IMR-90 (cell line): ENCODE data around the gene FMN1. TPM values are rescaled to one million over a fixed set of nuclear protein-coding genes. Genes with fewer than 3 reads are reported as not detected.
A peak's percentile ranks its signal among the peaks of the same experiment; 100 is the strongest.

ENCODE experiments used
- ATAC-seq: fragments of 200-7000 bp; cut with Tn5 transposase; 2 replicates; pipeline ENCODE4 v1.9.1; 2020; ENCODE audit warnings: low read depth, mild to moderate bottlenecking, moderate library complexity
- BruUV-seq: library from RNA; stranded (reverse); fragments of 400-500 nt; replicated peaks from 2 replicates; lab custom pipeline; 2021; lab: Mats Ljungman, UMichigan
- CTCF ChIA-PET: fragments of 300-600 bp; formaldehyde crosslinking; extraction: SDS; loops from one replicate; lab custom pipeline; 2021; ENCODE audit warnings: antibody characterized with exemption; lab: Yijun Ruan, JAX
- POLR2A ChIA-PET: fragments of 300-600 bp; sonication (Branson Sonifier 250); formaldehyde crosslinking; loops from one replicate; lab custom pipeline; 2022; ENCODE audit warnings: antibody characterized with exemption; ENCODE audit not compliant: unreplicated experiment; lab: Charles Lee
- DNase-seq: peaks from one replicate; pipeline ENCODE4 v3.0.0; 2013
- H2AFZ ChIP-seq: replicated peaks from 2 replicates; pipeline ENCODE3; 2013; ENCODE audit warnings: low read length, mild to moderate bottlenecking; ENCODE audit not compliant: poor library complexity
- H2AK5ac ChIP-seq: 2 replicates; pipeline ENCODE4 v1.6.1; 2013; ENCODE audit warnings: low read depth, low read length, inconsistent platforms
- H2AK9ac ChIP-seq: replicated peaks from 2 replicates; pipeline ENCODE3; 2013; ENCODE audit warnings: mild to moderate bottlenecking, low read depth, low read length, moderate library complexity; ENCODE audit not compliant: poor library complexity
- H2BK120ac ChIP-seq: 2 replicates; pipeline ENCODE4 v1.6.1; 2013; ENCODE audit warnings: low read depth, low read length, inconsistent platforms
- H2BK15ac ChIP-seq: 3 replicates; pipeline ENCODE4 v1.6.1; 2013; ENCODE audit warnings: low read depth, low read length, inconsistent platforms
- H2BK20ac ChIP-seq: 2 replicates; pipeline ENCODE4 v1.6.1; 2013; ENCODE audit warnings: low read depth, mild to moderate bottlenecking, inconsistent platforms, low read length, moderate library complexity
- H2BK5ac ChIP-seq: 2 replicates; pipeline ENCODE4 v1.6.1; 2013; ENCODE audit warnings: mild to moderate bottlenecking, low read depth, low read length, inconsistent platforms; ENCODE audit not compliant: poor library complexity, severe bottlenecking
- H3K14ac ChIP-seq: replicated peaks from 2 replicates; pipeline ENCODE4 v1.6.1; 2013; ENCODE audit warnings: low read depth, low read length, inconsistent platforms
- H3K18ac ChIP-seq: 2 replicates; pipeline ENCODE4 v1.6.1; 2013; ENCODE audit warnings: low read depth, low read length, control low read depth
- H3K23ac ChIP-seq: 2 replicates; pipeline ENCODE4 v1.6.1; 2013; ENCODE audit warnings: low read depth, low read length, inconsistent platforms
- H3K27ac ChIP-seq: 2 replicates; pipeline ENCODE4 v1.5.1; 2013; ENCODE audit warnings: mild to moderate bottlenecking, control low read depth, low read length; ENCODE audit not compliant: insufficient read depth
- H3K27me3 ChIP-seq: 2 replicates; pipeline ENCODE4 v1.6.1; 2013; ENCODE audit warnings: low read length; ENCODE audit not compliant: control insufficient read depth, insufficient read depth
- H3K36me3 ChIP-seq: 2 replicates; pipeline ENCODE4 v1.6.1; 2013; ENCODE audit warnings: low read length, mixed read lengths; ENCODE audit not compliant: control insufficient read depth, insufficient read depth
- H3K4ac ChIP-seq: 2 replicates; pipeline ENCODE4 v1.6.1; 2013; ENCODE audit warnings: low read depth, low read length, inconsistent platforms
- H3K4me1 ChIP-seq: 2 replicates; pipeline ENCODE4 v1.6.1; 2013; ENCODE audit warnings: low read length, mixed read lengths; ENCODE audit not compliant: control insufficient read depth, insufficient read depth
- H3K4me2 ChIP-seq: 2 replicates; pipeline ENCODE4 v1.6.1; 2013; ENCODE audit warnings: low read depth, mild to moderate bottlenecking, control low read depth, low read length, moderate library complexity
- H3K4me3 ChIP-seq: 2 replicates; pipeline ENCODE4 v1.5.1; 2013; ENCODE audit warnings: low read depth, mild to moderate bottlenecking, control low read depth, low read length, moderate library complexity; ENCODE audit not compliant: insufficient read depth
- H3K56ac ChIP-seq: 2 replicates; pipeline ENCODE4 v1.6.1; 2013; ENCODE audit warnings: low read length, inconsistent platforms; ENCODE audit not compliant: insufficient read depth; ENCODE audit errors: extremely low read depth
- H3K79me1 ChIP-seq, 2 experiments: 2 replicates each; pipeline ENCODE4 v1.6.1; 2013; ENCODE audit warnings: low read length in 2 of 2, inconsistent platforms in 1 of 2, low read depth in 1 of 2
- H3K9ac ChIP-seq: 2 replicates; pipeline ENCODE4 v1.6.1; 2013; ENCODE audit warnings: low read depth, low read length, control low read depth
- H3K9me1 ChIP-seq: 2 replicates; pipeline ENCODE4 v1.6.1; 2013; ENCODE audit warnings: low read length, inconsistent platforms; ENCODE audit not compliant: insufficient read depth
- H3K9me3 ChIP-seq: 2 replicates; pipeline ENCODE4 v1.6.1; 2013; ENCODE audit warnings: low read length; ENCODE audit not compliant: control insufficient read depth, insufficient read depth
- H4K20me1 ChIP-seq: 2 replicates; pipeline ENCODE4 v1.6.1; 2013; ENCODE audit warnings: low read length, inconsistent platforms; ENCODE audit not compliant: insufficient read depth
- H4K5ac ChIP-seq: 2 replicates; pipeline ENCODE4 v1.6.1; 2013; ENCODE audit warnings: mild to moderate bottlenecking, low read depth, low read length, control low read depth
- H4K8ac ChIP-seq, 2 experiments: 2 replicates each; pipeline ENCODE4 v1.6.1; 2013; ENCODE audit warnings: low read depth in 2 of 2, low read length in 2 of 2, control low read depth in 1 of 2, inconsistent platforms in 1 of 2
- H4K91ac ChIP-seq: 2 replicates; pipeline ENCODE4 v1.6.1; 2013; ENCODE audit warnings: low read depth, low read length, inconsistent platforms; ENCODE audit not compliant: insufficient read depth
- FOS ChIP-seq: fragments of 150-350 bp; IDR thresholded peaks from 2 replicates; pipeline ENCODE4 v1.6.1; 2016; ENCODE audit warnings: low read depth, low read length
- POLR2A ChIP-seq: IDR thresholded peaks from 2 replicates; pipeline ENCODE4 v1.6.1; 2012; ENCODE audit warnings: mild to moderate bottlenecking, low read depth, low read length
- USF2 ChIP-seq: fragments of 150-350 bp; IDR thresholded peaks from 2 replicates; pipeline ENCODE4 v1.6.1; 2017; ENCODE audit warnings: mild to moderate bottlenecking, antibody characterized with exemption, low read length, low read depth
- WGBS, 2 experiments: methylation state at CpG; one replicate each; pipeline versions ENCODE4 v1.1.5 to v1.1.7; 2013; ENCODE audit warnings: missing lambda C conversion rate in 2 of 2; ENCODE audit not compliant: insufficient read length in 1 of 2; ENCODE audit errors: extremely low coverage in 2 of 2; 5-methylcytosine and 5-hydroxymethylcytosine counted together
- dilution Hi-C: fragments of 300-500 bp; cut with HindIII; formaldehyde crosslinking; loops from one replicate; pipeline ENCODE4 v1.14.3; 2018; ENCODE audit warnings: low sequenced_read_pairs; ENCODE audit not compliant: unreplicated experiment
- in situ Hi-C: fragments of 300-500 bp; cut with MboI; formaldehyde crosslinking; loops from 3 replicates; pipeline ENCODE4 v1.14.3; 2019; ENCODE audit warnings: low sequenced_read_pairs, inconsistent platforms, mixed read lengths
- intact Hi-C: fragments of 100-400 bp; cut with micrococcal nuclease; formaldehyde crosslinking; loops from 2 replicates; pipeline ENCODE4 v1.10.0; 2022
- polyA plus RNA-seq, 3 experiments: library from polyadenylated mRNA; depleted of rRNA; stranded (reverse); fragments of >200 nt; gene quantifications; 2 replicates each; pipeline ENCODE4 v1.2.3, GENCODE V29; 2012; ENCODE audit warnings: low replicate concordance in 1 of 3
- total RNA-seq: library from RNA; depleted of rRNA; stranded (reverse); fragments of >200 nt; gene quantifications from 2 replicates; pipeline ENCODE4 v1.2.3, GENCODE V29; 2012

FMN1 gene
- total and polyA plus RNA-seq, 2 of the 4 experiments (the other 2 are of a cell fraction) = 7.3 to 17.6 TPM

- Histone ChIP-seq H2BK20ac (peak overlapping the region; percentile 93; the same call in 1 of the 2 replicates), H3K36me3 (0 out of 2 replicates have a peak, but pooled peaks cover 1% of the 10 kb centered on the region), H4K8ac (peak overlapping the region; percentile 76 to 90; a peak in 3 of 4 replicates), H3K23ac (peak overlapping the region; percentile 74; the same call in 1 of the 2 replicates), H3K27me3 (no peaks in the 10 kb centered on the region), H4K5ac (peak overlapping the region; percentile 94), H2BK120ac (peak overlapping the region; percentile 99), H3K9ac (no peak overlapping the region), H2AK9ac (no peak overlapping the region), H2AFZ (no peak overlapping the region), H3K18ac (peak overlapping the region; percentile 92), H2AK5ac (peak overlapping the region; percentile 47), H3K4me3 (no peak overlapping the region), H3K14ac (peak overlapping the region; percentile 80), H3K4ac (peak overlapping the region; percentile 93), H3K56ac (peak overlapping the region; percentile 8; the same call in 1 of the 2 replicates), H3K27ac (peak overlapping the region; percentile 60; the same call in 1 of the 2 replicates), H3K9me1 (peaks cover 13% of the 10 kb centered on the region), H2BK5ac (peak overlapping the region; percentile 100), H4K20me1 (no peaks in the 10 kb centered on the region), H3K9me3 (no peaks in the 10 kb centered on the region), H3K4me1 (peaks cover 23% of the 10 kb centered on the region), H3K4me2 (no peak overlapping the region), H4K91ac (peak overlapping the region; percentile 91), H2BK15ac (peak overlapping the region; percentile 61; the same call in 2 of the 3 replicates), H3K79me1 (peaks cover 21 to 68% of the 10 kb centered on the region in 2 experiments)
- intact Hi-C loops = loop anchor here (5.0 kb wide), 1 partner anchor 192 kb away; no protein-coding TSS in a partner anchor
- ChIA-PET POLR2A (no interaction called here), CTCF (interaction anchor here (1.5 kb wide), 1 partner anchor 28 kb away, joined by 4 read pairs; no protein-coding TSS in a partner anchor)
- DNase-seq (no peak), ATAC-seq (no peak)
- dilution Hi-C loops = no loop called here
- TF ChIP-seq FOS = no peak
- no peak for TF ChIP-seq POLR2A
- TF ChIP-seq USF2 = no peak
- BruUV-seq = no TSS peak
- in situ Hi-C loops = no loop called here
- WGBS, 2 experiments = 100% methylated on average over 2 of the region's 3 CpGs; no CpG with 5 or more reads in 1 of the 2 experiments
Measured at GRCh38 chr15:32859251-32859650, 335.3 kb downstream of the FMN1 start.
